ENCODE measurements around the gene PSMA8.

- TF ChIP-seq POLR2A (IDR thresholded peaks at IDR 0.05; ENCODE audit: control extremely low read depth in 1 of 2, low read depth in 2 of 2, low read length in 2 of 2) (no peak), CTCF (IDR thresholded peaks at IDR 0.05; ENCODE audit: control extremely low read depth in 1 of 3, insufficient read depth in 1 of 3, low read depth in 1 of 3, low read length in 3 of 3) (no peak), CBX5 (IDR thresholded peaks at IDR 0.05; ENCODE audit: low read depth, low read length) (no peak), SAP30 (IDR thresholded peaks at IDR 0.05; ENCODE audit: insufficient read depth, insufficient replicate concordance, low read length) (no peak), MAX (IDR thresholded peaks at IDR 0.05) (no peak), EGR1 (IDR thresholded peaks at IDR 0.05; ENCODE audit: borderline replicate concordance, low read depth, low read length) (no peak), NANOG (IDR thresholded peaks at IDR 0.05; ENCODE audit: insufficient read depth, low read depth, low read length, poor library complexity, severe bottlenecking) (no peak), SUZ12 (IDR thresholded peaks at IDR 0.05; ENCODE audit: low read length) (no peak), EZH2 (IDR thresholded peaks at IDR 0.05; ENCODE audit: low read depth, low read length, severe bottlenecking) (no peak), JUN (IDR thresholded peaks at IDR 0.05; ENCODE audit: low read depth, low read length) (no peak), HDAC6 (IDR thresholded peaks at IDR 0.05; ENCODE audit: low read depth, low read length) (no peak)
These were observed 91.5 kb downstream of the PSMA8 start for GRCh38 chr18:26225022-26225693.

All from H1 (cell line).